Posterior cingulate gyrus (tissue), 11 donors: ENCODE results near the gene TBC1D22A.
A peak's percentile ranks its signal among the peaks of the same experiment; 100 is the strongest.
"Not testable (repeated sequence)": the region's sequence is repeated elsewhere in the genome, so short reads cannot be mapped to it uniquely, and the experiment has no call there.

Source experiments
- DNase-seq, 10 donors: peaks; one replicate each; pipeline versions ENCODE4 v3.0.0 to v3.0.0-alpha.2; 2020 to 2021; ENCODE audit warnings: mixed read lengths in 3 of 10
- intact Hi-C: fragments of 100-400 bp; cut with DNase I; formaldehyde crosslinking; loops from one replicate; pipeline ENCODE4 v1.15.1; 2023

The TBC1D22A gene

DNA sequence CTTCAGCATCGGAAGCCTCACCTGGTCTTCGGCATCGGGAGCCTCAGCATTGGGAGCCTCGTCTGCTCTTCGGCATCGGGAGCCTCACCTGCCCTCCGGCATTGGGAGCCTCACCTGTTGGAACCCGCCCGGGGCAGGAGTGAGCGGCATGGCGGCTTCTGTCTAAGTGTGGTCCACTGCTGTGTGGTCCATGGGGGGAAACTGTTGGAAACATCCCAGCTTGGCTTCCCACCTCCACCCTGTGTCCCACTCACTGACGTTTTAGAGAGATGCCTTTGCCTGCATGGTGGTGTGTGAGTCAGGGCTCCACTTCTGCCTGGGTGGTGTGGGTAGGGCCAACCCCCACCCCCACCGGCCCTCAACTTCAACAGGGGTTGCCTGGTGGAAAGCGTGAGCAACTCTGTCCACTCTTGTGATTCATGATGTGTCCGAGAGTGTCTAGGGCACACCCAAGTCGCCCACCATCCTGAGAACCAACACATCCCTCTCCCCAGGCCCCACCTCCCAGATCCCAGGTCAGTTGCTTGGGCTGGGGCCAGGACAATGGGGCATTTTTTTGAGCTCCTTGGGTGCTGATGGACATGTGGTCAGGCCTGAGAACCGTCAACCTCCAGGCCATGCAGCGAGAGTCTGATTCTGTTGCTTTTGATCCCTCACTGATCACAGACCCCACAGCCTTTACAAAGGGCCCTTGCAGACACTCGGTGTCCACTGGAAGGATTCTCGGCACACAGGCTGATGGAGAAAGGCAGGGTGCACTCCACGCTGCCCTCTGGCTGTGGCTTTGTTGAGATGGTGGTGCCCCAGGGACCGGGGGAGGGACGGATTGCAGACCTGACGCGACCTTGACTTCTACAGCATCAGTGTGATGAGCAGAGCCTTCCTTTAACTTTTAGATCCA, 406.7 kb downstream of the TBC1D22A start:
- DNase-seq: peak in 7 of 10 donors; percentile 7 to 85 (median 25)

DNA sequence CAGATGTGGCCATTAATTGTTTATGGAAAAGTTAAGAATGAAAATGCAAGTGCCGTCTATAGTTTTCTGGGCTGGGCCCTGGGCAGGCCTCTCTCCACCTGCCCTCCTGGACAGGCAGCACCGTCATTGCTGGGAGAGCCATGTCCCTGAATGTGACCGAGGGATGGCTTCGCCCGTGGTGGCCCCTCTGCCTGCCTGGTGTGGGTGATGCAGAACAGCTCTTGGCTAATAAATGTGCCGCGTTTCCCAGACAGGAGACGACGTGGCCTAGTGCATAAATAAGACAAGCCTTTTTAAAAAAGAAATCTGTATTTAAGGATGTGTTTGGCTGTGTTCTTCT, 407.3 kb downstream of the TBC1D22A start:
- DNase-seq: peak in 5 of 10 donors; percentile 2 to 54 (median 39)
- intact Hi-C loops: no loop called here

More for the DNA sequence above, 406.7 kb downstream of the TBC1D22A start:
- intact Hi-C loops: no loop called here

DNA sequence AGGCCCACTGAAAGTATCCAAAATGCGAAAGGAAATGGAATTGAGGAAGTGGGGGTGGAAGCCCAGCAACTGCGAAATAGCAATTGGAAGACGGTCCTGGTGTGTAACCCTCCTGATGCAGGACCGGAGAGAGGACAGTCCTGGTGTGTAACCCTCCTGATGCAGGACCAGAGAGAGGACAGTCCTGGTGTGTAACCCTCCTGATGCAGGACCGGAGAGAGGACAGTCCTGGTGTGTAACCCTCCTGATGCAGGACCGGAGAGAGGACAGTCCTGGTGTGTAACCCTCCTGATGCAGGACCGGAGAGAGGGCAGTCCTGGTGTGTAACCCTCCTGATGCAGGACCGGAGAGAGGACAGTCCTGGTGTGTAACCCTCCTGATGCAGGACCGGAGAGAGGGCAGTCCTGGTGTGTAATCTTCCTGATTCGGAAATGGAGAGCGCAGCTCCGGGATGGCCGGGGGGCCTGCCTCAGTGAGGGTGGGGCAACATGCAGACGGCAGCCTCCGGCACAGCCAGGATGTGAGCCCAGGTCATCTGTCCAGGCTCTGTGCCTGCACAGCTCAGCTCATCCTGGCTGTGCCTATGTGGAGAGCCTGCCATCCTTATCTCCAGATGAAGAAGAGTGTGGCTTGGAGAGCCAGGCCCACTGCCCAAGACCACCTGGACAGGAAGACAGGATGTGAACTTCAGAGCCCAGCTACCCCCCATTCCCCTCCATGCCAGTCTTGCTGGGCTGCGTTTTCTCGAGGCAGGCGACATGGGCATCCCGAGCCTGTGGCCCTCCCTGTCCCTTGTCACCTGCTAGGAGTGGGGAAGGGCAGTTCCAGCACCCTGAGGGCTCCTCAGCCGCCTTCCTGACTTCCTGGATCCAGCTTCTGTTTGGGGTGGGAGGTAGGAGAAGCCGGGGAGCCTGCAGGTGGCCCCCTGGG, 408.3 kb downstream of the TBC1D22A start:
- DNase-seq: peak in 5 of 10 donors; percentile 5 to 67 (median 55)
- intact Hi-C loops: not testable (repeated sequence)

DNA sequence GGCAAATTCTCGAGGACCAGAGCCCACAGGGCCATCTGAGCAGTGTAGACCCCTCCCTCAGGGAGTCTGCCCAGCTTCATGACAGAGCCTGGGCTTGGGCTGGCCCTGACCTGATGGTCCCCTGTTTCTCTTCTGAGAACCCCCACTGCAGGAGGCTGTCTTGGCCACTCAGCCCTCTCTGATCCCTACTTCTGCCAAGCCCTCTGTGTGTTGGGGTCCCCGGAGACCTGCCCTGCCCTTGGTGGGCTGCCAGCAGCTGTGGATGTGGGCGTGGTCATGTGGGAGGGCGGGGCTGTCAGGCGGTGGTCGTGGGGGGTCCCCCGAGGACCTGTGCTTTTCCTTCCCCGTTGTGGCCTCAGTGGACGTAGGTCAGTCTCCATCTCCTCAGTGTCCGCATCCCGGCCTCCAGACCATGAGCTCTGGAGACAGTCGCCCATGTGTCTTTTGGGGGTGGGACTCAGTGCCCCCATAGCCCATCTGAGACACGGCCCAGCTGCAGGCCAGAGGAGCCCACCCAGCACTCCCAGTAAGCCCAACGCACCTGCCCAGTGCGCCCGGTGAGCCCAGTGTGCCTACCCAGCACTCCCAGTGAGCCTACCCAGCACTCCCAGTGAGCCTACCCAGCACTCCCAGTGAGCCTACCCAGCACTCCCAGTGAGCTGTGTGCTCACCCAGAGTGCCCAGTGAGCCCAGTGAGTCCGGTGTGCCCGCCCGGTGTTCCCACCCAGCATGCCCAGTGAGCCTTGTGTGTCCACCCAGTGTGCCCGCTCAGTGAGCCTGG, 409.2 kb downstream of the TBC1D22A start:
- DNase-seq: peak in 7 of 10 donors; percentile 5 to 81 (median 24)

DNA sequence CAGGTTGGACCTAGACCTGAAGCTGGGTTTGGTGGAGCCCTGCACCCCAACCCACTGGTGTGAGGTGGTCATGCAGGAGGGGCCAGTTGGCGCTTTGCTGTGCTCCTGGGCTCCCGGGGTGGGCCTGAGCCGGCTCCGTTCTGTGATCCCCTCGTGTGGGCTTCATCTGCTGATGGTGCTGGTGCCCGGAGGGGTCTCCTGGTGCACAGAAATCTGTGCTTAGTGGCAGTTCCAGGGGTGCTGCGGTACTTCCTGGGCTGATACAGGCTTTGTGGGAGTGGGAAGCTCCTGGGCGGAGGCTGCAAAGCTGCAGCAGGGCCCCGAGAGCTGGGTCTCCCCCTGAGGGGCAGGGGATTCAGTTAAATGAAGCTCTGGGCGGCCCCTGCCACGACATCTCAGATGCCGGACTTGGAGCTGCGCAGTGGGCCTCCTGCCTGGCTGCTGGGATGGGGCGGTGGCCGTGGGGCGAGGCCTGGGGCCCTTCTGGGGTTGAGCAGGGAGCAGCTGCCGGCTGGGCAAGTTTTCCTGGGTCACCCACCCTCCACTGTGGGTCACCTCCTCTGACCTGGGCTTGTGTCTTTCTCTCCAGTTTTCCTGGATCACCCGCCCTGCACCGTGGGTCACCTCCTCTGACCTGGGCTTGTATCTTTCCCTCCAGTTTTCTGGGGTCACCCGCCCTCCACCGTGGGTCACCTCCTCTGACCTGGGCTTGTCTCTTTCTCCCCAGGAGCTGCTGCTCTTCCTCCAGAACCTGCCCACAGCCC, 410.5 kb downstream of the TBC1D22A start:
- intact Hi-C loops: no loop called here
- peak in 6 of 10 donors; percentile 3 to 77 (median 36) for DNase-seq

More for the DNA sequence above, 409.2 kb downstream of the TBC1D22A start:
- intact Hi-C loops: no loop called here

DNA sequence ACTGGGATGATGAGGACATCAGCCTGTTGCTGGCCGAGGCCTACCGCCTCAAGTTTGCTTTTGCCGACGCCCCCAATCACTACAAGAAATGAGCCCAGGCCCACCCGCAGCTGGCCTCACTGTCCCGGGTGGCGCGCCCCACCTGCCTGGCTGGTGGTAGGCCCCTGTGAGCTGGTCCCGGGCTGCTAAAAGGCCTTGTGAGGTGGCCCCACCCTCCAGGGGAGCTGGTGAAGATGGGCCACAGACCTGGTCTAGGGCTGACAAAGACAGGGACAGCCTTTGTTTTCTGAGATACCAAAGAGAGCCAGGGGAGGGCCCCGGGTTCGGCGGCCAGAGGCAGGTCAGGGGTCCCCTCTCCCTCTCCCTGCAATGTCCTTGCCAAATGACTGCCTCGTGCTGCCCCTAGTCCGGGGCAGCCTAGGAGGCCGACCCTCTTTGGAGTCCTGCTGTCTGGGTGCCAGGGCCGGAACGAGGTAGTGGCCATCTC, 411.1 kb downstream of the TBC1D22A start:
- peak in 5 of 10 donors; percentile 5 to 61 (median 6) for DNase-seq
- intact Hi-C loops: no loop called here

DNA sequence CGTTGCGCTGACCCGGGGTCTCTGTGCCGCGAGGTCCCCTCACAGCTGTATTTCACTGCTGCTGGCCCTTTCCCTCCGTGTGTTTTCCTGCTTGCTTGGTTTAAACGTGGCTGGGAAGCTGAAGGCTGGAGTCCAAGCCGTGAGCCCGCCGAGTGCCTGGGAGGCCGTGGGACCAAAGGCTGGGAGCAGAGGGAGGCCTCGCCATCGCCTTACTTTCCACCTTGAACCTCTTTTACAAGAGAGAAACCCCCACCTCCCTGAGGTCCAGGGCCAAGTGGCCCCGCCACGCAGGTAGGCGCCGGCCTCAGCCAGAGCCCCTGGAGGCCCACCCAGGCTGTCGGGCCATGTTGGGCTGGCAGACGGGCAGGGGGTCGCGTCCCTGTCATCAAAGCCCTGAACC, 411.6 kb downstream of the TBC1D22A start:
- DNase-seq: peak in 5 of 10 donors; percentile 3 to 54 (median 46)
- intact Hi-C loops: no loop called here

DNA sequence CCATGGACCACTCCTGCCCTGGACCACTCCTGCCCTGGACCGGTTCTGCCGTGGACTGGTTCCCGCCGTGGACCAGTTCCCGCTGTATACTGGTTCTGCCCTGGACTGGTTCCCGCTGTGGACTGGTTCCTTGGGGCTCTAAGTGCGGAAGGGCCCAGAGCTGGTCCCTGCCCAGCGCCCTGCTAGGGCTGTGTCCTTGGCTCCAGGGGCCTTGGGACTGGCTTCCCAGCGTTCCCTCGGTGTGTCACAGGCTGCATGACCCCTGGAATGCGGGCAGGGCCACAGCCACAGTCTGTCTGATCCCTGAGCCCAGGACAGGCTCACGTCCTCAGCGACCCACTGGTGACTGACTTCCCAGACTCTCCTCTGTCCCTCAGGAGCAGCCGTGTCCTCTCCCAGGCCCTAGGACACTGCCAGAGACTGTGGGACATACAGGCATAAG, 412.2 kb downstream of the TBC1D22A start:
- DNase-seq: peak in 7 of 10 donors; percentile 4 to 72 (median 22)
- intact Hi-C loops: no loop called here

DNA sequence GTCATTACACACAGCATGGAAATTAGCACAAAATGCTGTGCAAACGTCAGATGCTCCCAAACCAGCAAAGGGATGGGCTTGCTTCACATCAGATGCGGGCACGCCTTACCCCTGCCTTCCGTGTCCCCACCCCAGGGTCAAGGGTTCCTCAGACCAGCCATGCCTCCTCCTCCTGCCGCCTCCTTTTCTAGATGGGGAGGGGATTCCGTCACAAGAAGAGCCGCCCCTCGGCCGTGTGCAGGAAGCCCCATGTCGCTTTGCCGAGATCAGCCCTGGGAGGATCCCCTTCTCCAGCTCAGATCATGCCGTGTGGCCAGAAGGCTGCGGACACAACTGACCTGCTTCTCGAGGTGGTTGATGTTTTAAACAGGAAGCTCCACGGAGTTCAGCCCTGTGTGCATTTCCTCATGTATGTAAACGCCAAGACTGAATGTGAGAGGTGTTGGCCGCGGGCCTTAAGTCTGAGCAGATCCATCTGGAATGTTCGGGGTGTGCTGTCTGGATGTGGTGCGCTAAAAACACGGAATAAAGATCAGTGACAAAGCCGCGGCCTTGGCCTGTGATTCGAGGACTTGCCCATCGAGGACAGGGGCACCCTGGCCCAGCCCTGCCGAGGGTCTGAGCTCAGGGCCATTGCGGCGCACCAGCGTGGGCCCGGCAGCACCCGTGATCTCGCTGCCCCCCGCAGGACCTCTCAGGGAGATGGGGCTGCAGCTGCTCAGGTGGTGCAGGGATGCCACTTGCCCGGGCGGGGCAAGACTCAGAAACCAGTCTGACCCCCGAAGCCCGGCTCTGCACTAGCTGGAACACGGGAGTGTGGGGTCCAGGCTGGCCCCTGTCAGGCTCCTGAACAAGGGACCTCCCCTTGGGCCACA, 412.9 kb downstream of the TBC1D22A start:
- peak in 7 of 10 donors; percentile 4 to 81 (median 24) for DNase-seq
- intact Hi-C loops: no loop called here

DNA sequence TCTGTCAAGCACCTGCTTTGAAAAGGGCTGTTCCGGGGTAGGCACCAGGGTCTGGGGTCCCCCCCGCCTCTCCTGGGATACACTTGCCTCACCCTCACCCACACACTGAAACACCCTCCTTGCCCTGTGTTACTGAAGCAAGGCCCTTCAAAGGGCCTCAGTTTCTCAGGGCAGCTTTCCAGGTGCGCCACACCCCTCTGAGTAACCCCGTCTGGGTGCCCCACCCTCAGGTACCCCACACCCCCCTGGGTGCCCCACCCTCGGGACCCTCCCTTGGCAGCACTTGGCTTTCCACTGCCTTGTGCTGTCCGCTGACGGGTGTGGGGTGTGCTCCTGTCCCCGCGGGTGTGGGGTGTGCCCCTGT, 413.6 kb downstream of the TBC1D22A start:
- intact Hi-C loops: no loop called here
- DNase-seq: peak in 4 of 10 donors; percentile 5 to 62 (median 18)

DNA sequence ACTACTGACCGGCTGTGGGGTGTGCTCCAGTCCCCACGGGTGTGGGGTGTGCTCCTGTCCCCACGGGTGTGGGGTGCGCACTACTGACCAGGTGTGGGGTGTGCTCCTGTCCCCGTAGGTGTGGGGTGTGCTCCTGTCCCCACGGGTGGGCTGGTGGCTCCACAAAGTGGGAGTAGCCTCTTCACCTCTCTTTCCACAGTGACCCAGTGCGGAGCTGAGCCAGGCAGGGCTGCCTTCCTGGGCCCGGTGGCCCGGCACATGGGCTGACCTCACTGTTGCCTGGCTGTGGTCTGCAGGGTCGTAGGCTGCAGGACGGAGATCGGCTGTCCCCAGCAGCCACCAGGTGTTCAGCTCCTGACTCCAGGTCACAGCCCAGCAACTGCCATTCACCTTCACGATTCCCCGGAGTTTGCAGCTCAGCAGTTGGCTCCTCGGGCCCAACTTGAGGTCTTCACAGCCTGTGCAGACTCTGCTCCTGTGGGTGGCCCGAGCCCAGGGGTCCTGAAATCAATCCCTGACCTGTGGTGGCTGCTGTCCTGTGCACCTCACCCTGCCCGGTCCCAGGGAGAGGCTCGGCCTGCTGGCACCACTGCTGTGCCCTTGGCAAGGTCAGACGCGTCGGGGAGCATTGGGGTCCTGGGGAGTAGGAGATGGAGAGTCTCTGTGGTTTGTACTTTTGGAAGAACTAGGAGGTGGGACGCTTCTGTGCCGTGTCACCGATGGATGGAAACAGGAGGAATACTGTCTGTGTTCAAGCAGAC, 414.3 kb downstream of the TBC1D22A start:
- intact Hi-C loops: no loop called here
- peak in 7 of 10 donors; percentile 3 to 67 (median 23) for DNase-seq

DNA sequence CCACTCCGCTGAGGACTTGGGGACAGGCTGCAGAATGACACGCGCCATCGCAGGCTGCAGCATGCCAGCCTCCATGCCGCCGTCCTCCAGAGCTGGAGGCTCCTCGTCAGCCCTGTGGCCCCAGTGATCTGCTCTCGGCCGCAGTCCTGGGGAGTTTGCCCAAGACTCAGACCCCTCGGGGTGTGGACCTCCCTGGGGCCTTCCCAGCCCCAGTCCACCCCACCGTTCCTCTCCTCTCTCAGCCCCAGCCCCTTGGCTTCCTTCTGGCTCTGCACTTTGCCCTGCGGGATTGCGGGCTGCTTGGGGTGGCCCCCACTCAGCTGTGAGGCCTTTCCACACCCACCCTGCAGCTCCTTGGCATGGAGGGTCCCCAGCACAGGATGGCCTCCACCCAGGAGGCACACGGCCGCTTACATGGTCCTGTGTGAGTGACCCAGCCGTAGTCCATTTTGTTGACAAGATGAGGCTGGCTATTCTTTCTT, 414.9 kb downstream of the TBC1D22A start:
- DNase-seq: peak in 6 of 10 donors; percentile 4 to 76 (median 30)

DNA sequence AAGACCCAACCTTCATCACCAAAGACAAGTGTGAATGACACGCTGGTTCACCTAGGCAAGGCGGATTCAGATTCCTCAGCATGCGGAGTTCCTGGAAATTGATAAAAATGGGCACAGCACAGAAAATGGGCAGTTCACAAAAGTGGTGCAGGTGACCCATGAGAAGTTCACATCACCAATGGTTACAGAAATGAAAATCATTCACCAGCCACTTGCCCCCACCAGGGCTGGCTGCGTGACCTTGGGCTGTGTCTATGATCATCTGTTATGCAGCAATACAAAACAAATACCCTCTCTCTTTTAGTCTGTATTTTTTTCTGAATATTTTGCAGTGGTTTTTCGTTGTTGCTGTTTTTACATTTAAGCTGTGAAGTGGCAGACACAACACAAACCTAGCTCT, 415.9 kb downstream of the TBC1D22A start:
- intact Hi-C loops: no loop called here
- peak in 3 of 10 donors; percentile 2 to 35 (median 6) for DNase-seq

More for the DNA sequence above, 414.9 kb downstream of the TBC1D22A start:
- intact Hi-C loops: no loop called here

DNA sequence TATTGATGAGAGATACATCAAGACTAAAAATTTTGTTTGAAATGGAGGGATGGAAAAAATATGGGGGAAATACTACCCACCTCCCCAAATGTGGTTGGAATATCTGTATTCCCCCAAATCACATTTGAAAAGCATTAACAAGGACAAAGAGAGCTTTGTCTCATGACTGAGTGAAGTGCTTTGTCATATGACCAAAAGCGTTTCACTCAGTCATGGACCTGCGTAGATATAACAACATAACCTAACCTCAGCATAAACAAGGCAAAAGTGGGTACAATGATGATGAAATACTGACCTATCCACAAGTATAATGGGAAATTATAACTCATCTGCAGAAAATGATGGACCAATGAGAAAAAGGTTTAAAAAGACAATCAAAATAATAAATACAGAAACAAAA, 418.3 kb downstream of the TBC1D22A start:
- no peak for DNase-seq
- intact Hi-C loops: no loop called here

DNA sequence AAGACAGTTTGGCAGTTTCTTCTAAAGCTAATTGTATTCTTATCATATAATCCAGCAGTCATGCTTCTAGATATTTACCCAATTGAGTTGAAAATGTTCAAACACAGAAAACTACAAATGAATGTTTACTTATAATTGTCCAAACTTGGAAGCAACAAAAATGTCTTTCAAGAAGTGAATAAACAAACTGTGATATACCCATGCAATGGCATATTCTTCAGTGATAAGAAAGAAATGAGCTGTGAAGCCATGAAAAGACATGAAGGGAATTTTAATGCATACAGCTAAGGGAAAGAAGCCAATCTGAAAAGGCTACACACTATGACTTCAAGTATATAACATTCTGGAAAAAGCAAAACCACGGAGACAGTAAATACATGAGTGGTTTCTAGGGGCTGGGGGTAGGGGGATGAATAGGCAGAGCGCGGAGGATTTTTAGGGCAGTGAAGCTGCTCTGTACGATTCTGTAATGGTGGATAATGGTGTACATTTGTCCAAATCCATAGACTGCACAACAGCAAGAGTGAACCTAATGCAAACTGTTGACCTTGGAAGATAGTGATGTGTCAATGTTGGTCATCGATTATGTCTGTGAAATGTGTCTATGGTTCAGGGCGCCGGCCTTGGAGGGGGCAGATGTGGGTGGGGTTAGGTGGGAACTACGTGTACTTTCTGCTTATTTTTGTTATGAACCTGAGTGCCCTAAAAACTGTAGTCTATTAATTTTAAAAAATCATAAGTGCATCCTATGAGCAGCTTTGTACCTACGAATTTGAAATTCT, 424.9 kb downstream of the TBC1D22A start:
- DNase-seq: peak in 2 of 10 donors; percentile 24 to 42
- intact Hi-C loops: no loop called here

DNA sequence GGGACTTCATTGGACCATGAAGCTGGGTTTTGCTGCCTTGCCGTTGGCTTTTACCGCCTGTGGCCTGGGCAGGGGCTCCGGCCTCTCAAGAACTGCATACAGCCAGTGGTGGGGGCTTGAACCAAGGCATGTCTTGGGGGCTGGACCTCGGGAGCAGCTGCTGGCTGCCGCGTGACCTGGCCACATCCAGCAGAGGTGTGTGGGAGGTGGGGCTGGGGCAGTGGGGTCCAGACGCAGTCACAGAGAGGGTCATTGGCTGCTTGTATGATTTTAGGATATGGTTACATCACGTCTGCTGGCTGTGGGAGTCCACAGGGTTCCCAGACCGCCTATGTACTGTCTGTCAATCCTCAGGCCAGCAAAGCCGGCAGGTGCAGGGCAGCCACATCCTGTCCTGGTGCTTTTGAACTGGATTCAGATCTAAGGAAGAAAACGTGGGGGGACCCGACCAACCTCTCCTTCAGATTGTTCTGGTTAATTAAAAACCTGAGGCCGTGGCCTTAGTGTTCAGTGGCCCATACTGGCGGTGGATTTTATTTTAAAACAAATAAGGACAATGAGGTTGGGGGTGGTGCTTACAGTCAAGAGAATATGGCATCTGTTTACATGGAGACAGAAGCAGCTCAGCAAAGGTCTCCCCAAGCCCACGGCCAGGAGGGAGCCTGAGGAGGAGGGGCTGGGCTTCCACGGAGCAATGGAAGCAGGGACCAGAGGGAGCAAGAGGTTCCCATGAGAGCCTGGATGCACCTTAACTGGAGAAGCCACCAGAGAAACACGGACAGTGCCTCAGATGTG, 426.0 kb downstream of the TBC1D22A start:
- peak in 3 of 10 donors; percentile 5 to 60 (median 52) for DNase-seq
- intact Hi-C loops: no loop called here
